ENCODE data around the gene HMGN4.
A peak's percentile ranks its signal among the peaks of the same experiment; 100 is the strongest.
"Not testable (repeated sequence)": the region's sequence is repeated elsewhere in the genome, so short reads cannot be mapped to it uniquely, and the experiment has no call there.

The HMGN4 gene

GRCh38 chr6:26500102-26500501 lies 38.1 kb upstream of the HMGN4 start, which contains the start of gene BTN1A1:
BTN1A1 (plus strand) TSS chr6:26500303; CDS start chr6:26501287, 984 bp downstream.
- no peak for TF ChIP-seq CTCF (conservative IDR thresholded peaks at IDR 0.05)
- peak within 1 kb of the TSS; percentile 82; the same call in 1 of the 2 replicates for H3K27ac ChIP-seq

DNA sequence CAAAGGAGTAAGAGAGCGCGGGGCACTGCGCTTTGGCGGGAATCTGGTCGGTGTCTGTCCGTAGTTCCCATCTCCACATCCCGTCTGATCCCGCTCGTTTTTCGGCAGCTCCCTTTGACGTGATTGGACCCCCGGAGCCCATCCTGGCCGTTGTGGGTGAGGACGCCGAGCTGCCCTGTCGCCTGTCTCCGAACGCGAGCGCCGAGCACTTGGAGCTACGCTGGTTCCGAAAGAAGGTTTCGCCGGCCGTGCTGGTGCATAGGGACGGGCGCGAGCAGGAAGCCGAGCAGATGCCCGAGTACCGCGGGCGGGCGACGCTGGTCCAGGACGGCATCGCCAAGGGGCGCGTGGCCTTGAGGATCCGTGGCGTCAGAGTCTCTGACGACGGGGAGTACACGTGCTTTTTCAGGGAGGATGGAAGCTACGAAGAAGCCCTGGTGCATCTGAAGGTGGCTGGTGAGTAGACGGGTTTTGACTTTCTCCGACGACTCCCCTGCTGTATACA lies 36.6 kb upstream of the HMGN4 start:
- TF ChIP-seq CTCF (conservative IDR thresholded peaks at IDR 0.05): no peak
- peak overlapping the region; percentile 82 for H3K27ac ChIP-seq

DNA sequence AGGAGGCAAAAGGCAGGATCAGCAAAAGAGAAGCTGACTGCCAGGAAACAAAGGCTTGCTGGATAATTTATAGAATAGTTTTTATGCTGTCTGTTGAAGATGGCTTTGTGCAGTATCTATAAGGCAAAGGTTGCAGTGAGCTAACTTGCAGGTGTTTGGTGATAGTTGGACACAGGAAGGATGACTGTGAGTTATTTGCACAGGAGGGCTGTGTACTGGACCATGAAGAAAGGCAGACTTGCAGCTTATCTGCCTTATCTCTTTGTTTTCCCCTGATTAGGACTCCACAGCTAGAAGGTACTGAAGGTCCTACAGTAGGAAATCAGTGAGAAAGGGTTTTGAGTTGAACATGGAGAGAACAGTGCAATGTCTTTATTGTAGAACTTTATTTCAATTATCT lies 36.0 kb upstream of the HMGN4 start:
- H3K27ac ChIP-seq: peak overlapping the region; percentile 82

GRCh38 chr6:26502626-26503025 lies 35.5 kb upstream of the HMGN4 start:
- peak overlapping the region; percentile 82 for H3K27ac ChIP-seq
- TF ChIP-seq CTCF (conservative IDR thresholded peaks at IDR 0.05): no peak

More for the DNA sequence above, 36.0 kb upstream of the HMGN4 start:
- TF ChIP-seq CTCF (conservative IDR thresholded peaks at IDR 0.05): no peak

DNA sequence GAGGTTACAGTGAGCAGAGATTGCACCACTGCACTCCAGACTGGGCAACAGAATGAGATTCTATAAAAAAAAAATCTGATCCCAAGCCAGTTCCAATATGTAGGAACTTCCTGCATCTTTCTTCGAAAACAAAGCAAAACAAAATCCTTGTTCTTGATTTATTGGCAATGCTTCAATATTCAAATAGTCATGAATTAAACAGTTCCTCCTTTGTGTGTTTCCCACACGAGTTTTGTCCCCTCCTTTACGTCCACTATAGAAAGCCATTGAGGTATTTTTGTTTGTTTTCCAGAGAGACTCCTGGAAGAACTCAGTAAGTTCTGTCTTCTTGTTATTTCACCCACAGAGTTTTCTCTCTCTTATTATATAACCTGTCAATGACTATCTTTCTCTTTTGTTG lies 30.5 kb upstream of the HMGN4 start:
- TF ChIP-seq CTCF (conservative IDR thresholded peaks at IDR 0.05): no peak
- H3K27ac ChIP-seq: no peak overlapping the region

DNA sequence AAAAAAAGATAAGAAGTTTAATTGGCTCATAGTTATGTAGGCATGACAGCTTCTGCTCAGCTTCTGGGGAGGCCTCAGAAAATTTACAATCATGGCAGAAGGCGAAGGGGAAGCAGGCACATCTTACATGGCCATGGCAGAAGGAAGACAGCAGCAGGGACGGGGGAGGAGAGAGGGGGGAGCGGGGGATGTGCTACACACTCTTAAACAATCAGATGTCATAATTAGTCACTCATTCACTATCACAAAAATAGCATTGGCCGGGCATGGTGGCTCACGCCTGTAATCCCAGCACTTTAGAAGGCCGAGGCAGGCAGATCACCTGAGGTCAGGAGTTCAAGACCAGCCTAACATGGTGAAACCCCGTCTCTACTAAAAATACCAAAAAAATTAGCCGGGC lies 27.1 kb upstream of the HMGN4 start:
- H3K27ac ChIP-seq: not testable (repeated sequence)

- H3K27ac ChIP-seq: no peak overlapping the region
- no peak for TF ChIP-seq CTCF (conservative IDR thresholded peaks at IDR 0.05)
Observed at GRCh38 chr6:26514984-26515383, 23.2 kb upstream of the HMGN4 start.

- no peak overlapping the region for H3K27ac ChIP-seq
Observed at GRCh38 chr6:26516481-26517427, 21.4 kb upstream of the HMGN4 start.

More at GRCh38 chr6:26516481-26517427, 21.4 kb upstream of the HMGN4 start:
- TF ChIP-seq CTCF (conservative IDR thresholded peaks at IDR 0.05): no peak

Measured in VCaP (cell line).